Measurements from ENCODE around the gene PRDX6.
A peak's percentile ranks its signal among the peaks of the same experiment; 100 is the strongest.
"Not testable (repeated sequence)": the region's sequence is repeated elsewhere in the genome, so short reads cannot be mapped to it uniquely, and the experiment has no call there.

PRDX6 gene

GRCh38 chr1:173477286-173478093 is at the start of gene PRDX6:
TSS of gene PRDX6 (plus strand) at chr1:173477335. CDS start at chr1:173477398, 63 bp downstream.
- DNase-seq = peak; percentile 76

- DNase-seq = peak; percentile 27
These were observed 47.4 kb upstream of the PRDX6 start for GRCh38 chr1:173429471-173430402.

GRCh38 chr1:173430677-173431303 is 46.3 kb upstream of the PRDX6 start:
- no peak for DNase-seq

- DNase-seq = peak; percentile 90
These were observed 45.7 kb upstream of the PRDX6 start for GRCh38 chr1:173431304-173432045.

GRCh38 chr1:173432331-173432730 is 44.8 kb upstream of the PRDX6 start:
- no peak for DNase-seq

GRCh38 chr1:173433751-173434326 is 43.3 kb upstream of the PRDX6 start:
- DNase-seq = no peak

- no peak for DNase-seq
These were observed 40.2 kb upstream of the PRDX6 start for GRCh38 chr1:173436841-173437428.

- DNase-seq = no peak
These were observed 38.5 kb upstream of the PRDX6 start for GRCh38 chr1:173438675-173439074.

- DNase-seq = no peak
These were observed 36.7 kb upstream of the PRDX6 start for GRCh38 chr1:173440430-173440829.

GRCh38 chr1:173444757-173445156 is 32.4 kb upstream of the PRDX6 start:
- DNase-seq = no peak

- DNase-seq = no peak
These were observed 32.0 kb upstream of the PRDX6 start for GRCh38 chr1:173445164-173445563.

GRCh38 chr1:173445656-173446055 is 31.5 kb upstream of the PRDX6 start:
- no peak for DNase-seq

- no peak for DNase-seq
These were observed 29.9 kb upstream of the PRDX6 start for GRCh38 chr1:173447224-173447623.

- no peak for DNase-seq
These were observed 28.2 kb upstream of the PRDX6 start for GRCh38 chr1:173448945-173449344.

- DNase-seq = no peak
These were observed 25.2 kb upstream of the PRDX6 start for GRCh38 chr1:173451981-173452380.

GRCh38 chr1:173453982-173454381 is 23.2 kb upstream of the PRDX6 start:
- no peak for DNase-seq

- no peak for DNase-seq
These were observed 22.1 kb upstream of the PRDX6 start for GRCh38 chr1:173454966-173455524.

- DNase-seq = no peak
These were observed 17.2 kb upstream of the PRDX6 start for GRCh38 chr1:173459885-173460284.

- DNase-seq = not testable (repeated sequence)
These were observed 14.5 kb upstream of the PRDX6 start for GRCh38 chr1:173462666-173463065.

GRCh38 chr1:173464185-173464584 is 12.9 kb upstream of the PRDX6 start:
- not testable (repeated sequence) for DNase-seq

- no peak for DNase-seq
These were observed 9.7 kb upstream of the PRDX6 start for GRCh38 chr1:173467426-173467825.

Measured in activated T-cell treated with anti-CD3 and anti-CD28 coated beads for 4 hours (primary cell).